HG03520 (cell line): ENCODE data around the gene MYO19.
"Not testable (repeated sequence)": the region's sequence is repeated elsewhere in the genome, so short reads cannot be mapped to it uniquely, and the experiment has no call there.

Experiments
- ATAC-seq: cut with Tn5 transposase; IDR thresholded peaks from one replicate; pipeline ENCODE4 v1.9.1; 2021; ENCODE audit warnings: mild to moderate bottlenecking, moderate library complexity; ENCODE audit not compliant: unreplicated experiment

The MYO19 gene

GRCh38 chr17:36464765-36465088, 69.9 kb downstream of the MYO19 start:
- no peak for ATAC-seq

GRCh38 chr17:36463916-36464764, 70.5 kb downstream of the MYO19 start:
- no peak for ATAC-seq

- no peak for ATAC-seq
Observed at GRCh38 chr17:36461330-36462110, 73.1 kb downstream of the MYO19 start.

DNA sequence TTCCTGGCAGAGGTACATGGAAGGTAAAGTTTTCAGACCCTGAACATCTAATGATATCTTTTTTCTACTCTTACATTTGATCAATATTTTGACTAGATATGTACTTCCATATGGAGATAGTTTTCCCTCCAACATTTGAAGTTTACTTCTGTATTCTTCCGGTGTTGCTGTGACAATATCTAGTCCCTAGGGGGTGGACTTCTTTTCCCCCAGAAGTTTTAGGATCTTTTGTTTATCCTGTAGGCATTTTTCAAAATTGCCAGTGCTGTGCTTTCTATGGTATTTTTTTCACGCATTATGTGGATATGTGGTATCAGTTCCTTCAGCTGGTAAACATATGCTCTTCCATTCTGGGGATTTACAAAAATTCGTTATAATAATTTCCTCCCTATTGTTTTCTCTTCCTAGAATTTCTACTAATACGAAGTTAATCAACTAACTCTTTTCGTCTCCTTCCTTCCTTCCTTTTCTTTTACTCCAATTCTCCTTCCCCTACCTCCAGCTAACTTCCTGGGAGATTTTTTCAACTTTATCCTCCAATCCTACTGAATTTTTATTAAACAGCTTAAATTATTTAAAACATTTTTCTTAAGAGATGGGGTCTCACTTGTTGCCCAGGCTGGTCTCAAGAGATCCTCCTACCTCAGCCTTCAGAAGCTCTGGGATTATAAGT, 74.3 kb downstream of the MYO19 start:
- ATAC-seq: no peak

DNA sequence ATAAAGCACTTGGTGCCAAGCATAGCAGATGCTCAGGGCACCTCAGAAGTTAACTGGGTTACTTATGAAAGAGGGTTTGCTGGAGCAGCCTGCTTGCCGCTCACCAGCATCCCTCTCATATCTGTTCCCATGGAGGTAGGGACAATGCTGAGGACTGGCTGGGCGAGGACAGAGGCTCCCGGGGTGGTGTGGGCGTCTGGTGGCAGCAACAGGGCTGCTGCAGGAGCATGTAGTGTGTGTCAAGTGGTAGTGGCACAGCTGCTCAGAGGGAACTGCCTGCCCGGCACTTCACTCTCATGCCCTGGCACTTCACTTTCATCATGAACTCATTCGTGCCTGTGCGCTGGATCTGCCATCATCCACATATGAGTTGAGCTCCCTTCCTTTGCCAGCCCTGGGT, 75.1 kb downstream of the MYO19 start:
- no peak for ATAC-seq

DNA sequence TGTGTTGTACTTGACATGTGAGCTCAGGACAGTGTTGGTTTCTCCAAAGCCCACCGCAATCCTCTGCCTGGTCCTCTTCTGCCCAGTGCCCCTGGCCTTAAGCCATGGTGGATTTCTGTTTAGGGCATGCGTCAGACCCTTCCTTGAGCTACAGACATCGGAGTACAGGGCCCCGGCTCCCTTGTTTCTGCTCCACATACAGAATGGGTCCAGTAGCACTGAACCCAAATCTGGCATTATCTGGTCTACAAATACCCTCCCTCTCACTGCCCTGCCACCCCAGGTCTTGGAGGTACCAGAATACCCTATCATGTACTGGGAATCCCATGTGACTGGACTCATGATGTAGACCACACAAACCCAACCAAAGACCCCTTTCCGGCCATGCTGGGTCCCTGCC, 75.6 kb downstream of the MYO19 start:
- no peak for ATAC-seq

DNA sequence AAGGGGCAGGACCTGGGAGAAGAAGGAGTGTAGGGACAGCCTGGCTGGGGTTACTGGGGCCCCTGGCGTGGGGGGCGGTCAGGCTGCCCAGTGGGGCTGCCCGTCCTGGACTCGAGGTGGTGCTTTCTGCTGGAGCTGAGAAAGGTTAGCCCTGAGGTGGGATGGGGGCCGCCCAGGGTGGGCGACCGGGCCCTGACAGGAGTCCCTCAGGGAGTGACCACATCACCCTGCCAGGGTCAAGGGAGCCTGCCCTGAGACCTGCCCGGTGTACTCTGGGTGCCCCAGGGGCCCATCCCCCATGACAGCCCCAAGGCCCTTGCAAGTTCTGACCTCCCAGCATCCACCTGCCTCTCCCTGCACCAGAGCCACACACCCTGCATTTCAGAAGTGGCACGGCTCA, 77.0 kb downstream of the MYO19 start:
- ATAC-seq: not testable (repeated sequence)

- ATAC-seq: not testable (repeated sequence)
Observed at GRCh38 chr17:36452888-36453287, 81.8 kb downstream of the MYO19 start.

DNA sequence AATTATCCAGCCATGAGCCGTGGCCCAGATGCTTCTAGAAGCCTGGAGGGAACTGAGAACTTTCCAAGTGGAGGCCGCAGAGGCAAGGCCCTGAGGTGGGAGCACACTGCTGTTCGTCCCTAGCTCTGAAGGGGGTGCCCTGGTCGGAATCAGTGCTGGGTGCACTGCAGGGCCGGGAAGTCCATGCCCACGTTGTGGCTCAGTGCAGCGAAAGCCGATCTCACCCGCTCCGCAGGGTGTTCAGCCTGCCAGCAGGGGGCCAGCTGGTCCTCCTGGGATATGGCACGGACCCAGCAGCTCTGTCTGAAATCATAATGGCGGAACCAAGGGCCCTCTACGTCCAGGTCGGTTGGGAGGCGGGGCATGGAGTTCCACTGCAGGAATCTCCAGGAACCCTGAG, 84.7 kb downstream of the MYO19 start:
- ATAC-seq: not testable (repeated sequence)
